ENCODE measurements around the gene SH2D6.

SH2D6 gene

DNA sequence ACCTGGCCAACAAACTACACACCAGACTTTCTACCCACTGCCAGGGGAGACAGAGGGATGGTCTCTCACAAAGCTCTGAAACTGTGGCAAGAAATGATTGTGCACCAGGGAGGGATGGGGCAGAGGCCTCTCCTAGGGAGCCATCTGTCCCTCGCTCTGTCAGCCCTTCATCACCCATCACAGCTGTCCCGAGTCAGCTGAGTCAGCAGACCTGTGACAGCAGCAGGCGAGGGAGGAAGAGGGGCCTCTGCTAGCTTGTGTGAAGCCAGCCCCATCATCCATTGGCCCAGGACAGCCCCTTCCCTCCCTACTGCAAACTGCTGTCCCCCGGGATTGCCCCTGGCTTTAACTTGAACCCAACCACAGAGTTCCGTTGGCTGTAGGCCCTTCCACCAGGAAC lies 5.0 kb downstream of the SH2D6 start:
- peaks cover 23% of the 10 kb centered on the region for H3K4me1 ChIP-seq
- H2AFZ ChIP-seq: no peak overlapping the region
- TF ChIP-seq, protein P1, sequence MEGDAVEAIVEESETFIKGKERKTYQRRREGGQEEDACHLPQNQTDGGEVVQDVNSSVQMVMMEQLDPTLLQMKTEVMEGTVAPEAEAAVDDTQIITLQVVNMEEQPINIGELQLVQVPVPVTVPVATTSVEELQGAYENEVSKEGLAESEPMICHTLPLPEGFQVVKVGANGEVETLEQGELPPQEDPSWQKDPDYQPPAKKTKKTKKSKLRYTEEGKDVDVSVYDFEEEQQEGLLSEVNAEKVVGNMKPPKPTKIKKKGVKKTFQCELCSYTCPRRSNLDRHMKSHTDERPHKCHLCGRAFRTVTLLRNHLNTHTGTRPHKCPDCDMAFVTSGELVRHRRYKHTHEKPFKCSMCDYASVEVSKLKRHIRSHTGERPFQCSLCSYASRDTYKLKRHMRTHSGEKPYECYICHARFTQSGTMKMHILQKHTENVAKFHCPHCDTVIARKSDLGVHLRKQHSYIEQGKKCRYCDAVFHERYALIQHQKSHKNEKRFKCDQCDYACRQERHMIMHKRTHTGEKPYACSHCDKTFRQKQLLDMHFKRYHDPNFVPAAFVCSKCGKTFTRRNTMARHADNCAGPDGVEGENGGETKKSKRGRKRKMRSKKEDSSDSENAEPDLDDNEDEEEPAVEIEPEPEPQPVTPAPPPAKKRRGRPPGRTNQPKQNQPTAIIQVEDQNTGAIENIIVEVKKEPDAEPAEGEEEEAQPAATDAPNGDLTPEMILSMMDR (IDR thresholded peaks at IDR 0.05): no peak
- no peaks in the 10 kb centered on the region for H3K36me3 ChIP-seq (ENCODE audit: control insufficient read depth, insufficient read depth, low read length)
- no peak overlapping the region for H3K27ac ChIP-seq
- no peaks in the 10 kb centered on the region for H3K9me3 ChIP-seq (ENCODE audit: control insufficient read depth, low read length)
- H3K79me2 ChIP-seq: no peaks in the 10 kb centered on the region
- H3K9ac ChIP-seq: no peak overlapping the region
- H3K4me3 ChIP-seq (ENCODE audit: low read depth, low read length): no peak overlapping the region
- H3K4me2 ChIP-seq (ENCODE audit: low read length): no peak overlapping the region
- no peaks in the 10 kb centered on the region for H3K27me3 ChIP-seq (ENCODE audit: control insufficient read depth, insufficient read depth, low read length)

DNA sequence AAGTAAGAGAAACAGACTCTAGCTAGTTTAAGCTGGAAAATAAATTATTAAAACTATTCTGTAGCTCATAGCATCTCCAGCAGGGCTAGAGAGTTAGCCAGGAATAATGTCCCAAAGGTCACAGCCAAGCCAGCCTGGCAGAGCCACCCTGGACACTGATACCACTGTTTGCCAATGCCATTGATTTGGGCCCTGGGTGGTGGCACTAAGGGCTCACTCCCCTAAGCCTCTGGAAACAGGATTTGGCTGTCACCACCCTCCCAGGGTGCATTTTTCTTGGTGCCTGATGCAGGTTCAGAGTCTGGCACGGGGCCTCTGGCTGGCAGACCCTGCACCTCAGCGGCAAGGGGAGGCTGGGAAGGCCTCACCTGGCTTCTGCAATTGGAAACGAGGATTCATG lies 7.1 kb downstream of the SH2D6 start:
- Histone ChIP-seq H2AFZ (no peak overlapping the region), H3K9me3 (ENCODE audit: control insufficient read depth, low read length) (no peaks in the 10 kb centered on the region), H3K27ac (no peak overlapping the region), H3K9ac (no peak overlapping the region), H3K4me2 (ENCODE audit: low read length) (no peak overlapping the region), H3K4me3 (ENCODE audit: low read depth, low read length) (no peak overlapping the region), H3K4me1 (peaks cover 4% of the 10 kb centered on the region), H3K79me2 (no peaks in the 10 kb centered on the region), H3K36me3 (ENCODE audit: control insufficient read depth, insufficient read depth, low read length) (no peaks in the 10 kb centered on the region), H3K27me3 (ENCODE audit: control insufficient read depth, insufficient read depth, low read length) (no peaks in the 10 kb centered on the region)
- TF ChIP-seq, protein P1 (IDR thresholded peaks at IDR 0.05): no peak

DNA sequence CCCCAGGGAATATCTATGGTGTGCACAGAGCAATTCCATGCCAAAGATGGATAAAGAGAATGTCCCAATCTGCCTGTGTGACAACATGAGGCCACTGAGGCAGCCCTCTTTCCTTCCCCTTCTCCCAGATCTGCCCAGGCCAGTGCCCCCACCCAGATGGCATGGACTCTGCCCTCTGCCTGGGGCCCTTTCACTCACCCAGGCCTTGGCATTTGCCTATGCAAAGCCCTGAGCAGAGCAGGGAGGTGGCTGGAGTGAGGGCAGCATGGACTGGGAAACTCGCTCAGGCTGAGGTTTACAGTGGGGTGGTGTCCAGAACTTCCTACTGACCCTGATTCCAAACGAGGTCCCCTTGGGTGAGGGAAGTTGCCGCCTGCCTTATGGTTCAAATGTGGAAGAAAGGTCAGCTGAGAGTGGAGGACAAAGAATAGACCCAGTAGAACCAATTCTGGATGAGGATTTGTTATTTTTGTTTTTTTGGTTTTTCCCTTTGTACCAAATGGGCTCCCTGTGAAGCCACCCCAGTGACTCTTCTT lies 8.9 kb downstream of the SH2D6 start:
- H3K9ac ChIP-seq: no peak overlapping the region
- no peak overlapping the region for H3K4me2 ChIP-seq (ENCODE audit: low read length)
- H3K27me3 ChIP-seq (ENCODE audit: control insufficient read depth, insufficient read depth, low read length): no peaks in the 10 kb centered on the region
- H3K27ac ChIP-seq: no peak overlapping the region
- peaks cover 3% of the 10 kb centered on the region for H3K4me1 ChIP-seq
- H3K36me3 ChIP-seq (ENCODE audit: control insufficient read depth, insufficient read depth, low read length): no peaks in the 10 kb centered on the region
- no peaks in the 10 kb centered on the region for H3K79me2 ChIP-seq
- H3K4me3 ChIP-seq (ENCODE audit: low read depth, low read length): no peak overlapping the region
- H2AFZ ChIP-seq: no peak overlapping the region
- TF ChIP-seq, protein P1 (IDR thresholded peaks at IDR 0.05): no peak
- no peaks in the 10 kb centered on the region for H3K9me3 ChIP-seq (ENCODE audit: control insufficient read depth, low read length)

DNA sequence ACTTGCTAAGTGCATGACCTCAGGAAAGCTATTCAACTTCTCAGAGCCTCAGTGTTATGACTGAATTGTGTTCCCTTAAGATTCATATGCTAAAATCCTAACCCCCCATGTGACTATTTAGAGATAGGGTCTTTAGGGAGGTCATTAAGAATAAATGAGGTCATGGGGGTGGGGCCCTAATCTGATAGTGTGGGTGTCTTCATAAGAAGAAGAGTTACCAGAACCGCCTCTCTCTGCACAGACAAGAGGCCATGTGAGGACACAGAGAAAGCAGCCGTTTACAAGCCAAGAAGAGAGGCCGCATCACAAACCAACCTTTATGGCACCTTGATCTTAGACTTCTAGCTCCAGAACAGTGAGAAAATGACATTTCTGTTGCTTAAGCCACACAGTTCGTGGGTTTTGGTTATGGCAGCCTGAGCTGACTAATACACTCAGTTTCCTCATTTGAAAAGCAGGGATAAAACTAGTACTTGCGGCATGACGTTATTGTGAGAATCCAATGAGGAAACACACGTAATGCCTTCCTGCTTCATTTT lies 9.9 kb downstream of the SH2D6 start:
- H3K9me3 ChIP-seq (ENCODE audit: control insufficient read depth, low read length): no peaks in the 10 kb centered on the region
- no peak overlapping the region for H3K4me3 ChIP-seq (ENCODE audit: low read depth, low read length)
- H3K27ac ChIP-seq: no peak overlapping the region
- H3K4me1 ChIP-seq: peaks cover 12% of the 10 kb centered on the region
- no peak overlapping the region for H2AFZ ChIP-seq
- no peaks in the 10 kb centered on the region for H3K27me3 ChIP-seq (ENCODE audit: control insufficient read depth, insufficient read depth, low read length)
- no peaks in the 10 kb centered on the region for H3K36me3 ChIP-seq (ENCODE audit: control insufficient read depth, insufficient read depth, low read length)
- TF ChIP-seq, protein P1 (IDR thresholded peaks at IDR 0.05): no peak
- H3K79me2 ChIP-seq: no peaks in the 10 kb centered on the region
- H3K4me2 ChIP-seq (ENCODE audit: low read length): no peak overlapping the region
- H3K9ac ChIP-seq: no peak overlapping the region
